Trophoblast cell (in vitro differentiated cells and primary cell): ENCODE data around the gene NBPF19.
"Not testable (repeated sequence)": the region's sequence is repeated elsewhere in the genome, so short reads cannot be mapped to it uniquely, and the experiment has no call there.

Source experiments
- DNase-seq, 2 donors: peaks; one replicate each; pipeline ENCODE4 v3.0.0-alpha.2; 2016
- H2AFZ ChIP-seq: 2 replicates; pipeline ENCODE4 v1.6.1; 2013; ENCODE audit warnings: low read length, moderate library complexity, mild to moderate bottlenecking; ENCODE audit not compliant: insufficient read depth, poor library complexity
- H2AK5ac ChIP-seq: 2 replicates; pipeline ENCODE4 v1.6.1; 2013; ENCODE audit warnings: mild to moderate bottlenecking, low read length
- H2BK120ac ChIP-seq: 2 replicates; pipeline ENCODE4 v1.6.1; 2013; ENCODE audit warnings: low read length, mild to moderate bottlenecking, moderate library complexity; ENCODE audit not compliant: insufficient read depth, poor library complexity
- H2BK12ac ChIP-seq: 2 replicates; pipeline ENCODE4 v1.6.1; 2013; ENCODE audit warnings: mild to moderate bottlenecking, low read length, moderate library complexity
- H2BK5ac ChIP-seq: 2 replicates; pipeline ENCODE4 v1.6.1; 2013; ENCODE audit warnings: low read length, low read depth, moderate library complexity, mild to moderate bottlenecking; ENCODE audit not compliant: poor library complexity
- H3K14ac ChIP-seq: 2 replicates; pipeline ENCODE4 v1.6.1; 2013; ENCODE audit warnings: mild to moderate bottlenecking, low read length
- H3K18ac ChIP-seq: 2 replicates; pipeline ENCODE4 v1.6.1; 2013; ENCODE audit warnings: mild to moderate bottlenecking, low read length
- H3K23ac ChIP-seq: 2 replicates; pipeline ENCODE4 v1.6.1; 2013; ENCODE audit warnings: low read length
- H3K27ac ChIP-seq: 2 replicates; pipeline ENCODE4 v1.5.1; 2013; ENCODE audit warnings: low read depth, mild to moderate bottlenecking, inconsistent platforms, low read length, moderate library complexity
- H3K27me3 ChIP-seq: 2 replicates; pipeline ENCODE4 v1.6.1; 2013; ENCODE audit warnings: inconsistent platforms, mild to moderate bottlenecking, low read length, moderate library complexity; ENCODE audit not compliant: insufficient read depth
- H3K36me3 ChIP-seq, 2 experiments: 1 replicate in 1 of 2; 2 replicates in 1 of 2; pipeline ENCODE4 v1.6.1; 2013; ENCODE audit warnings: low read length in 2 of 2, mild to moderate bottlenecking in 2 of 2, moderate library complexity in 1 of 2; ENCODE audit not compliant: insufficient read depth in 2 of 2, control insufficient read depth in 1 of 2
- H3K4ac ChIP-seq: 2 replicates; pipeline ENCODE4 v1.6.1; 2013; ENCODE audit warnings: low read depth, mild to moderate bottlenecking, low read length, moderate library complexity
- H3K4me1 ChIP-seq, 2 experiments: 1 replicate in 1 of 2; 2 replicates in 1 of 2; pipeline ENCODE4 v1.6.1; 2013; ENCODE audit warnings: low read length in 2 of 2, mild to moderate bottlenecking in 2 of 2, moderate library complexity in 1 of 2; ENCODE audit not compliant: insufficient read depth in 2 of 2, control insufficient read depth in 1 of 2
- H3K4me2 ChIP-seq: 2 replicates; pipeline ENCODE4 v1.6.1; 2013; ENCODE audit warnings: inconsistent platforms, mild to moderate bottlenecking, low read length, moderate library complexity
- H3K4me3 ChIP-seq: 2 replicates; pipeline ENCODE4 v1.5.1; 2013; ENCODE audit warnings: mild to moderate bottlenecking, low read depth, low read length, inconsistent platforms
- H3K79me1 ChIP-seq: one replicate; pipeline ENCODE4 v1.6.1; 2013; ENCODE audit warnings: low read length
- H3K79me2 ChIP-seq: 2 replicates; pipeline ENCODE4 v1.6.1; 2013; ENCODE audit warnings: low read length, mild to moderate bottlenecking; ENCODE audit not compliant: control insufficient read depth, insufficient read depth, poor library complexity
- H3K9ac ChIP-seq: 2 replicates; pipeline ENCODE4 v1.6.1; 2013; ENCODE audit warnings: mild to moderate bottlenecking, low read length
- H3K9me3 ChIP-seq: 2 replicates; pipeline ENCODE4 v1.6.1; 2013; ENCODE audit warnings: low read depth, mild to moderate bottlenecking, control low read depth, inconsistent platforms, low read length; ENCODE audit not compliant: insufficient read depth
- H4K12ac ChIP-seq: 2 replicates; pipeline ENCODE4 v1.6.1; 2013; ENCODE audit warnings: low read depth, mild to moderate bottlenecking, low read length, moderate library complexity
- H4K8ac ChIP-seq: 2 replicates; pipeline ENCODE4 v1.6.1; 2013; ENCODE audit warnings: low read depth, mild to moderate bottlenecking, low read length, moderate library complexity
- H4K91ac ChIP-seq: one replicate; pipeline ENCODE4 v1.6.1; 2013; ENCODE audit warnings: low read depth, mild to moderate bottlenecking, low read length, moderate library complexity
- WGBS: extraction: QIAGEN DNeasy Blood & Tissue Kit; methylation state at CpG from one replicate; pipeline ENCODE4 v1.1.7; 2013; ENCODE audit warnings: missing lambda C conversion rate; ENCODE audit not compliant: insufficient read length, insufficient coverage; ENCODE audit errors: extremely low coverage; 5-methylcytosine and 5-hydroxymethylcytosine counted together

NBPF19 gene

GRCh38 chr1:149572763-149573162, 97.9 kb downstream of the NBPF19 start:
- not testable (repeated sequence) for H3K27me3 ChIP-seq, H3K36me3 ChIP-seq, H3K18ac ChIP-seq, H3K27ac ChIP-seq, H2AFZ ChIP-seq, H2BK5ac ChIP-seq, H3K9me3 ChIP-seq, H4K8ac ChIP-seq, H2BK120ac ChIP-seq, DNase-seq, H3K14ac ChIP-seq, H4K91ac ChIP-seq, H3K9ac ChIP-seq, H3K4ac ChIP-seq, H3K4me2 ChIP-seq, H3K4me1 ChIP-seq, H3K23ac ChIP-seq, H2AK5ac ChIP-seq, H2BK12ac ChIP-seq, H3K79me2 ChIP-seq, H3K79me1 ChIP-seq, H3K4me3 ChIP-seq, H4K12ac ChIP-seq

DNA sequence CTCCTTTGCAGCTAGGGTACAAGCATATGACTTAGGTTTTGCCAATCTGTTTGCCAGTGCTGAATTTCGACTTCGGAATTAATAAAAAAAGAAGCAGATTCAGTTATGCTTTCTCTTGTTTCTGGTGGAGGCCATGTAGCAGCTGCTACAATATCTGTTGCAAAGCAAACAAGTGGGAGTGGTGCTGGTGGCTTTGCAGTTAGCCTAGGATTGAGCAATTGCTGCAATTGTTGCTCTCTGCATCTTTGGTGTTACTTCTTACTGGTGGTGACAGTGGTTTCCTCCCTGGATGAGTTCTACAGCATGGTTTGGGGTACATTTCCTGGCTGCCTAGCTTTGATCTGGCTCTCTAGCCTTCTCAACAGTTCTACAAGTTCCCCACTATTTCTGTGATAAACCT, 110.7 kb downstream of the NBPF19 start:
- not testable (repeated sequence) for H3K9ac ChIP-seq, H3K4me3 ChIP-seq, H4K12ac ChIP-seq, H3K27me3 ChIP-seq, H3K4me1 ChIP-seq, H2AFZ ChIP-seq, H2BK120ac ChIP-seq, H3K4ac ChIP-seq, H3K36me3 ChIP-seq, DNase-seq, H3K79me1 ChIP-seq, H3K18ac ChIP-seq, H3K14ac ChIP-seq, H4K91ac ChIP-seq, H3K4me2 ChIP-seq, H3K27ac ChIP-seq, H2BK12ac ChIP-seq, H3K9me3 ChIP-seq, H4K8ac ChIP-seq, H3K79me2 ChIP-seq, H2BK5ac ChIP-seq, H2AK5ac ChIP-seq, H3K23ac ChIP-seq
- WGBS = no CpG with 5 or more reads among the region's 2 CpGs
